ENCODE results near the gene PTPRK. TPM values are rescaled to one million over a fixed set of nuclear protein-coding genes. Genes with fewer than 3 reads are reported as not detected.
A peak's percentile ranks its signal among the peaks of the same experiment; 100 is the strongest.

Gene PTPRK
- total RNA-seq, result 117 and 127 TPM in 2 replicates

GRCh38 chr6:128520436-128521281 lies at the start of gene PTPRK:
PTPRK (minus strand) TSS chr6:128520599; CDS start chr6:128520358, 241 bp downstream.
- Histone ChIP-seq H3K27me3 (ENCODE audit: control insufficient read depth, insufficient read depth, low read length) (no peaks in the 10 kb centered on the region), H3K4me3 (ENCODE audit: low read depth, low read length) (peak within 1 kb of the TSS; percentile 91), H3K36me3 (ENCODE audit: control insufficient read depth, insufficient read depth, low read length) (no peaks in the 10 kb centered on the region)
- DNase-seq (ENCODE audit: low read depth), result peak; percentile 72
- TF ChIP-seq CTCF (IDR thresholded peaks at IDR 0.05; ENCODE audit: insufficient read depth, low read length, poor library complexity, severe bottlenecking), result no peak

GRCh38 chr6:128567029-128567428 lies 46.6 kb upstream of the PTPRK start:
- no peak for DNase-seq (ENCODE audit: low read depth)
- Histone ChIP-seq H3K4me3 (ENCODE audit: low read depth, low read length) (no peak overlapping the region), H3K27me3 (ENCODE audit: control insufficient read depth, insufficient read depth, low read length) (no peaks in the 10 kb centered on the region), H3K36me3 (ENCODE audit: control insufficient read depth, insufficient read depth, low read length) (no peaks in the 10 kb centered on the region)
- no peak for TF ChIP-seq CTCF (IDR thresholded peaks at IDR 0.05; ENCODE audit: insufficient read depth, low read length, poor library complexity, severe bottlenecking)

- no peak for DNase-seq (ENCODE audit: low read depth)
- no peak for TF ChIP-seq CTCF (IDR thresholded peaks at IDR 0.05; ENCODE audit: insufficient read depth, low read length, poor library complexity, severe bottlenecking)
- no peak overlapping the region for H3K4me3 ChIP-seq (ENCODE audit: low read depth, low read length)
- no peaks in the 10 kb centered on the region for H3K36me3 ChIP-seq (ENCODE audit: control insufficient read depth, insufficient read depth, low read length)
- H3K27me3 ChIP-seq (ENCODE audit: control insufficient read depth, insufficient read depth, low read length), result no peaks in the 10 kb centered on the region
Observed at GRCh38 chr6:128560966-128561365, 40.6 kb upstream of the PTPRK start.

- no peak for TF ChIP-seq CTCF (IDR thresholded peaks at IDR 0.05; ENCODE audit: insufficient read depth, low read length, poor library complexity, severe bottlenecking)
- Histone ChIP-seq H3K4me3 (ENCODE audit: low read depth, low read length) (no peak overlapping the region), H3K27me3 (ENCODE audit: control insufficient read depth, insufficient read depth, low read length) (no peaks in the 10 kb centered on the region), H3K36me3 (ENCODE audit: control insufficient read depth, insufficient read depth, low read length) (no peaks in the 10 kb centered on the region)
- DNase-seq (ENCODE audit: low read depth), result no peak
Observed at GRCh38 chr6:128558924-128559323, 38.5 kb upstream of the PTPRK start.

- Histone ChIP-seq H3K4me3 (ENCODE audit: low read depth, low read length) (no peak overlapping the region), H3K36me3 (ENCODE audit: control insufficient read depth, insufficient read depth, low read length) (no peaks in the 10 kb centered on the region), H3K27me3 (ENCODE audit: control insufficient read depth, insufficient read depth, low read length) (no peaks in the 10 kb centered on the region)
- no peak for TF ChIP-seq CTCF (IDR thresholded peaks at IDR 0.05; ENCODE audit: insufficient read depth, low read length, poor library complexity, severe bottlenecking)
- no peak for DNase-seq (ENCODE audit: low read depth)
Observed at GRCh38 chr6:128558021-128558420, 37.6 kb upstream of the PTPRK start.

GRCh38 chr6:128557081-128557480 lies 36.7 kb upstream of the PTPRK start:
- H3K36me3 ChIP-seq (ENCODE audit: control insufficient read depth, insufficient read depth, low read length), result no peaks in the 10 kb centered on the region
- TF ChIP-seq CTCF (IDR thresholded peaks at IDR 0.05; ENCODE audit: insufficient read depth, low read length, poor library complexity, severe bottlenecking), result no peak
- no peak for DNase-seq (ENCODE audit: low read depth)

More at GRCh38 chr6:128557081-128557480, 36.7 kb upstream of the PTPRK start:
- no peaks in the 10 kb centered on the region for H3K27me3 ChIP-seq (ENCODE audit: control insufficient read depth, insufficient read depth, low read length)
- no peak overlapping the region for H3K4me3 ChIP-seq (ENCODE audit: low read depth, low read length)
